ENCODE results near the gene ZNF235.
"Not testable (repeated sequence)": the region's sequence is repeated elsewhere in the genome, so short reads cannot be mapped to it uniquely, and the experiment has no call there.

Gene ZNF235

DNA sequence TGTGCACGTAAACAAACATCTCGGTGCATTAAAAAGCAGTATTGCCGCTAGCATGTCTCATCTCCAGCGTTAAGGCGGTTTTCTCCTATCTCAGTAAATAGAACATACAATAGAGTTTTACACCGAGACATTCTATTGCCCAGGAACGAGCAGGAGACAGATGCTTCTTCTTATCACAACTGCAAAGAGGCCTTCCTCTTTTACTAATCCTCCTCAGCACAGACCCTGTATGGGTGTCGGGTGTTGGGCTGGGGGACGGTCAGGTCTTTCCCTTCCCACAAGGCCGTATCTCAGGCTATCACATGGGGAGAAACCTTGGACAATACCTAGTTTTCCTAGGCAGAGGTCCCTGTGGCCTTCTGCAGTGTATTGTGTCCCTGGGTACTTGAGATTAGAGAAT is 23.9 kb downstream of the ZNF235 start:
- H3K9me3 Mint-ChIP-seq = peaks cover 44% of the 10 kb centered on the region
- DNase-seq (ENCODE audit: low spot score in 2 of 2) = no peak
- no peak overlapping the region for H3K4me3 Mint-ChIP-seq
- H3K27ac Mint-ChIP-seq = no peak overlapping the region
- ATAC-seq = no peak
- H3K4me1 Mint-ChIP-seq = no peaks in the 10 kb centered on the region
- H3K36me3 Mint-ChIP-seq = no peaks in the 10 kb centered on the region

- no peak for ATAC-seq
- no peaks in the 10 kb centered on the region for H3K36me3 Mint-ChIP-seq
- no peak overlapping the region for H3K27ac Mint-ChIP-seq
- DNase-seq (ENCODE audit: low spot score in 2 of 2) = no peak
- H3K9me3 Mint-ChIP-seq = peaks cover 46% of the 10 kb centered on the region
- no peaks in the 10 kb centered on the region for H3K4me1 Mint-ChIP-seq
- no peak overlapping the region for H3K4me3 Mint-ChIP-seq
Measured at GRCh38 chr19:44278181-44278690, 26.6 kb downstream of the ZNF235 start.

DNA sequence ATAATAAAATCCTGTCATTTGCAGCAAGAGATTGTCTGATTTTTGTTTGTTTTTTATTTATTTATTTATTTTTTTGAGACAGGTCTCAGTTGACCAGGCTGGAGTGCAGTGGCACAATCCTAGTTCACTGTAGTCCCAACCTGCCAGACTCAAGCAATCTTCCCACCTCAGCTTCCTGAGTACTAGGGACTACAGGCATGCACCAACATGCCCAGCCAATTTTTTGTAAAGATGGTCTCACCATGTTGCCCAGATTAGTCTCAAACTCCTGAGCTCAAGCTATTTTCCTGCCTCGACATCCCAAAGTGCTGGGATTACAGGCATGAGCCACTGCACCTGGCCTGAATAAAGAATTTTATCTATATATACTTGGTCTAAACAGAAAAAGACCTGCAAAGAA is 27.5 kb downstream of the ZNF235 start:
- H3K4me3 Mint-ChIP-seq = no peak overlapping the region
- H3K36me3 Mint-ChIP-seq = no peaks in the 10 kb centered on the region
- H3K9me3 Mint-ChIP-seq = peaks cover 47% of the 10 kb centered on the region
- ATAC-seq = no peak
- H3K27ac Mint-ChIP-seq = no peak overlapping the region
- no peak for DNase-seq (ENCODE audit: low spot score in 2 of 2)
- no peaks in the 10 kb centered on the region for H3K4me1 Mint-ChIP-seq

DNA sequence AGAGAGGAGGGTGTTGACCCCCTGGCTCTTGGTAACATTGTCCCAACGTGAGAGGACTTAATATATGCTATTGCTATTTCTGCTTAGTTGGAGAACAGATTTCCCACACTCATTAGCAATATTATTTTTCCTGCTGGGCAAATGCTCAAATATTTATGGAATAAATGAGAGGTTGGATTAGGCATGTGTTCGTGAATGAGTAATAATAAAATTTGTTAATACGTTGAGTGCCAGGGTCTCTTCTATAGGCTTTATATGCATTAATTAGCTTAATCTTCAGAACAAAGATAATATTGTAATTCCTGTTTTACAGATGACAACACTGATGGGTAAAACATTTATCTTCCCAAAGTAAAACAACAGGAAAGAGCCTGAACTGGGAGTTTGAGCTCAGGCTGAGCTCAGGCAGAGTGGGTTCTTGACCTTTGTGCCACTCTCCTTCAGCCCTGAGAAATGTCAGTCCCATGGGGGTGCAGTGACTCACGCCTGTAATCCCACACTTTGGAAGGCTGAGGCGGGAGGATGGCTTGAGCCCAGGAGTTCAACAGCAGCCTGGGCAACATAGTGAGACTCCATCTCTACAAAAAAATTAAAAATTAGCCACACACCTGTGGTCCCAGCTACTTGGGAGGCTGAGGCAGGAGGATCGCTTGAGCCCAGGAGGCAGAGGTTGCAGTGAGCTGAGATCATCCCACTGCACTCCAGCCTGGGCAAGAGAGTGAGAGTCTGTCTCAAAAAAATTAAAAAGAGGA is 44.0 kb downstream of the ZNF235 start:
- no peak for DNase-seq (ENCODE audit: low spot score in 2 of 2)
- Mint-ChIP-seq H3K4me3 (peak overlapping the region; percentile 41), H3K9me3 (peaks cover 41% of the 10 kb centered on the region), H3K27ac (no peak overlapping the region), H3K36me3 (no peaks in the 10 kb centered on the region), H3K4me1 (peaks cover 10% of the 10 kb centered on the region)
- ATAC-seq = no peak

- Mint-ChIP-seq H3K36me3 (no peaks in the 10 kb centered on the region), H3K27ac (no peak overlapping the region), H3K4me1 (peaks cover 10% of the 10 kb centered on the region), H3K4me3 (peak overlapping the region; percentile 41), H3K9me3 (peaks cover 46% of the 10 kb centered on the region)
- no peak for DNase-seq (ENCODE audit: low spot score in 2 of 2)
- no peak for ATAC-seq
Measured at GRCh38 chr19:44260343-44260681, 44.5 kb downstream of the ZNF235 start.

- H3K27ac Mint-ChIP-seq = no peak overlapping the region
- H3K9me3 Mint-ChIP-seq = peaks cover 53% of the 10 kb centered on the region
- DNase-seq (ENCODE audit: low spot score in 2 of 2) = no peak
- ATAC-seq = no peak
- H3K4me1 Mint-ChIP-seq = peaks cover 10% of the 10 kb centered on the region
- H3K4me3 Mint-ChIP-seq = no peak overlapping the region
- H3K36me3 Mint-ChIP-seq = no peaks in the 10 kb centered on the region
Measured at GRCh38 chr19:44258835-44259413, 45.9 kb downstream of the ZNF235 start.

DNA sequence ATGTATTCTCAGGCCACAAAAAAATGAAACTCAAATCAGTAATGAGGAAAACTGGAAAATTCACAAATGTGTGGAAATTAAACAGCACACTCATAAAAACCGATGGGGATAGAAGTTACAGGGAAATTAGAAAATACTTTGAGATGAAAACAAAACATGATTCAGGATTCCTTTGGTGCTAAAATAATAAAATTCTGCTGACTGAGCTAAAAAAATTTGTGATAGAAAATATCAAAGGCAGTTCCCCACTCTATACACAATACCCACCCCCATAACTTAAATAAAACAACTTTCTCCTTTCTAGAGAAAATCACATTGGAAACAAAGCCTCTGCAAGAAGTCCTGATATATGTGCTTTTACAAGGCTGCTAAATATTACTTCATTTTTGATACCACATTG is 46.7 kb downstream of the ZNF235 start:
- Mint-ChIP-seq H3K4me1 (peaks cover 10% of the 10 kb centered on the region), H3K4me3 (no peak overlapping the region), H3K27ac (no peak overlapping the region), H3K9me3 (peaks cover 55% of the 10 kb centered on the region), H3K36me3 (no peaks in the 10 kb centered on the region)
- ATAC-seq = no peak
- DNase-seq (ENCODE audit: low spot score in 2 of 2) = no peak

- no peak overlapping the region for H3K4me3 Mint-ChIP-seq
- DNase-seq (ENCODE audit: low spot score in 2 of 2) (no peak), ATAC-seq (no peak)
- H3K9me3 Mint-ChIP-seq = peaks cover 62% of the 10 kb centered on the region
- H3K4me1 Mint-ChIP-seq = peaks cover 10% of the 10 kb centered on the region
- no peak overlapping the region for H3K27ac Mint-ChIP-seq
- no peaks in the 10 kb centered on the region for H3K36me3 Mint-ChIP-seq
Measured at GRCh38 chr19:44255705-44256411, 49.0 kb downstream of the ZNF235 start.

DNA sequence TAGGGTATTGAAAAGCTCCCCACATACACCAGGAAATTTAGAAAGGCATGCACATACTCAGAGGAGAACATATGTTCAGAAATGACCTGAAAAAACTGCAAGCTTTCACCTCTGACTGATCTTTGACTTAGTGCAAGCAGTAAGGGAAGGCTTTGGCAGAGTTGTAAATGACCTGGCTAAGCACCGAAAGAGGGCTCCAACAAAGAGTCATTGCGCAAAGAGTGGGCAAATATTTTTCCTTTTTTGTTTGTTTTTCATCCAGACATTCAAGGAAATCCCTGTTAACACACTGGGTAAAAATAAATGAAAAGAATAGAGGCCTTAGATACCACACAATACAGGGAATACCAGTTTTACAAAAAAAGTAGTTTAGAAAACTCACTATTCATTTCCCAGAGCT is 50.3 kb downstream of the ZNF235 start:
- no peaks in the 10 kb centered on the region for H3K4me1 Mint-ChIP-seq
- ATAC-seq = no peak

DNA sequence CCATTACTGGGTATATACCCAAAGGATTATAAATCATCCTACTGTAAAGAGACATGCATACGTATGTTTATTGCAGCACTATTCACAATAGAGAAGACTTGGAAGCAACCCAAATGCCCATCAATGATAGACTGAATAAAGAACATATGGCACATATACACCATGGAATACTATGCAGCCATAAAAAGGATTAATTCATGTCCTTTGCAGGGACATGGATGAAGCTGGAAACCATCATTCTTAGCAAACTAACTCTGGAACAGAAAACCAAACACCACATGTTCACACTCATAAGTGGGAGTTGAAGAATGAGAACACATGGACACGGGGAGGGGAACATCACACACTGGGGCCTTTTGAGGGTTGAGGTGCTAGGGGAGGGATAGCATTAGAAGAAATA is 51.4 kb downstream of the ZNF235 start:
- not testable (repeated sequence) for H3K27ac Mint-ChIP-seq, H3K36me3 Mint-ChIP-seq
- peaks cover 65% of the 10 kb centered on the region for H3K9me3 Mint-ChIP-seq

More for the DNA sequence above, 50.3 kb downstream of the ZNF235 start:
- DNase-seq (ENCODE audit: low spot score in 2 of 2) = no peak
- H3K9me3 Mint-ChIP-seq = peaks cover 65% of the 10 kb centered on the region
- no peak overlapping the region for H3K27ac Mint-ChIP-seq
- no peak overlapping the region for H3K4me3 Mint-ChIP-seq
- peaks cover 7% of the 10 kb centered on the region for H3K36me3 Mint-ChIP-seq

GRCh38 chr19:44252332-44252731 is 52.5 kb downstream of the ZNF235 start:
- H3K9me3 Mint-ChIP-seq = peaks cover 66% of the 10 kb centered on the region
- DNase-seq (ENCODE audit: low spot score in 2 of 2); H3K4me3 Mint-ChIP-seq; H3K4me1 Mint-ChIP-seq; H3K36me3 Mint-ChIP-seq; H3K27ac Mint-ChIP-seq; ATAC-seq: not testable (repeated sequence)

More for the DNA sequence above, 51.4 kb downstream of the ZNF235 start:
- ATAC-seq; H3K4me3 Mint-ChIP-seq; H3K4me1 Mint-ChIP-seq; DNase-seq (ENCODE audit: low spot score in 2 of 2): not testable (repeated sequence)

- peaks cover 40% of the 10 kb centered on the region for H3K9me3 Mint-ChIP-seq
- H3K27ac Mint-ChIP-seq = no peak overlapping the region
- H3K4me3 Mint-ChIP-seq = no peak overlapping the region
- DNase-seq (ENCODE audit: low spot score in 2 of 2) = no peak
- peaks cover 55% of the 10 kb centered on the region for H3K36me3 Mint-ChIP-seq
- ATAC-seq = no peak
- H3K4me1 Mint-ChIP-seq = no peaks in the 10 kb centered on the region
Measured at GRCh38 chr19:44236384-44236783, 68.4 kb downstream of the ZNF235 start.
